Choroid plexus epithelial cell (primary cell): ENCODE results near the gene KCNIP1.

Experiments used
- DNase-seq: peaks from one replicate; pipeline ENCODE4 v3.0.0-alpha.2; 2010; ENCODE audit warnings: low read depth
- H3K4me3 ChIP-seq: 2 replicates; pipeline ENCODE4 v1.5.1; 2011; ENCODE audit warnings: low read depth, mild to moderate bottlenecking, control low read depth, low read length, moderate library complexity
- TF ChIP-seq, protein P1 (sequence below): conservative IDR thresholded peaks from 2 replicates; pipeline ENCODE4 v1.5.1; 2011; ENCODE audit warnings: low read depth, mild to moderate bottlenecking, control low read depth, inconsistent platforms, low read length, moderate library complexity

KCNIP1 gene

DNA sequence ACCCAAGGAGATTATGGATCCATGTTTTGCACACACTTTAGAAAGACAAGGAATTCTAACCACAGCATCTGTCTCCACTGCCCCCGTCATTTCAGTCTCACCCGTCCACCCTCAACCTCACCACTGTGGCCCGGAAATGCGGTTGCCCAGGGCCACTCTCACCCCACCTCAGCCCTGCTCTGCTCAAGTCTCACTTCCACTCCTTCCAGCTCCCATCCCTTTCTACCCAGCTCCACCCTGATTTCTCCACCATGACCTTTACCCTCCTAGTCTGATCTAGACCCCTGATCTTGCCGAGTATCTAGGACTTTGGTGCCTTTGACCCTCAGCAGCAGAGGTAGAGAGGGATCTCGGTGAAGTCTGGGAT is 7.2 kb upstream of the KCNIP1 start:
- DNase-seq: no peak
- no peak overlapping the region for H3K4me3 ChIP-seq
- TF ChIP-seq, protein P1, sequence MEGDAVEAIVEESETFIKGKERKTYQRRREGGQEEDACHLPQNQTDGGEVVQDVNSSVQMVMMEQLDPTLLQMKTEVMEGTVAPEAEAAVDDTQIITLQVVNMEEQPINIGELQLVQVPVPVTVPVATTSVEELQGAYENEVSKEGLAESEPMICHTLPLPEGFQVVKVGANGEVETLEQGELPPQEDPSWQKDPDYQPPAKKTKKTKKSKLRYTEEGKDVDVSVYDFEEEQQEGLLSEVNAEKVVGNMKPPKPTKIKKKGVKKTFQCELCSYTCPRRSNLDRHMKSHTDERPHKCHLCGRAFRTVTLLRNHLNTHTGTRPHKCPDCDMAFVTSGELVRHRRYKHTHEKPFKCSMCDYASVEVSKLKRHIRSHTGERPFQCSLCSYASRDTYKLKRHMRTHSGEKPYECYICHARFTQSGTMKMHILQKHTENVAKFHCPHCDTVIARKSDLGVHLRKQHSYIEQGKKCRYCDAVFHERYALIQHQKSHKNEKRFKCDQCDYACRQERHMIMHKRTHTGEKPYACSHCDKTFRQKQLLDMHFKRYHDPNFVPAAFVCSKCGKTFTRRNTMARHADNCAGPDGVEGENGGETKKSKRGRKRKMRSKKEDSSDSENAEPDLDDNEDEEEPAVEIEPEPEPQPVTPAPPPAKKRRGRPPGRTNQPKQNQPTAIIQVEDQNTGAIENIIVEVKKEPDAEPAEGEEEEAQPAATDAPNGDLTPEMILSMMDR: no peak

DNA sequence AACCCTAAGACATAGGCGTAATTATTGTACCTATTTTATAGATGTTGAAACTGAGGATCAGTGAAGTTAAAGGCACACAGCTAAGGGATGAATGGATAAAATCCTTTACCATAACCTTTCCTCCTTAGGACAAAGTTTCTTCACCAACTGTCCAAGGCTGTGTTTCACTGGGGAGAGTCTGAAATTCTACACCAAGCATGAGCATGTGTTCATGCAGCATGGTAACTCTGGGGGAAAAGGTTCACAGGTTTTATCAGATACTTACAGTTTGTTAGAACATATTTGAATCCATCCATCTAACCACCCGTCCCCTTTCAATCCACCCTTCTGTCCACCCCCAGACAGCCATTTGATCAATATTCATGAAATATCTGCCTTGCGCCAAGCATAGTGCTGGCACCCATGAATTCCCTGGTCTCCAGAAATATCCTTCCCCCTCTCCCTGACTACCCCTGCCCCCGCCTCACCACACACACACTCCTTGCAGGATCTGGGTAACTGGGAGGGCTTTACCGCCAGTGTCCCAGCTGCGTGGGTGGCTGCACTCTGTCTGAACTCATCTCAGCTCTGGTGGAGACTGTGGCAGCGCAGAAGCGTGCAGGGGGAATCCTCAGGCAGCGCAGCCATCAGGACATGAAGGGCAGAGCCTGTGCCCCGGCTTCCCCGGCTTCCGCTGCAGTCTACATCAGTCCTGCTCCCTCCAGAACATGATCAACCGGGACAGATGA is 6.3 kb upstream of the KCNIP1 start:
- H3K4me3 ChIP-seq: no peak overlapping the region
- TF ChIP-seq, protein P1: no peak
- peak; percentile 52 for DNase-seq

DNA sequence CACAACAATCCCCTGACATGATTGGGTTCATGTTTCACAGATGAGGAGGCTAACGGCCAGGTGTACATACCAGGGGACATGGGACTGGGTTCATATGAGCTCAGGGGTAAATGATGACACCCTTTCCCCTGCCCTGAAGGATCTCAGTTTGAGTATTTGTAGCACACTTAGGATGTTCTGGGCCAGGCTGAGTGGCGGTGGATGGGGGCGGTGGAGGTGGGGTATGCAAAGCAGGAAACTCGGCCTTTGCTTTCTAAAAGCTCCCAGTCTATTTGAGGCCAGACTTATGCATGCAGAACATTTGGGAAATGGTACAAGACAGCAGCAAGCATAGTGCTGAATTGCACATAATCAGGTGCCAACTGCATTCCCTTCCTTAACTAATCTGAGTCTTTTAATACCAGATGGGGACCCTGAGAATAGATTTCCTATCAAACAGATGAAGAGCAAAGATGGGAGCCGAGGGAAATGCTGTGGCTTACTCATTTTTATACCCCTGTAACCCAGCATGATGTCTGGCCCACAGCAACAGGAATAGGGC is 4.9 kb upstream of the KCNIP1 start:
- no peak for DNase-seq
- TF ChIP-seq, protein P1: no peak
- H3K4me3 ChIP-seq: no peak overlapping the region

- H3K4me3 ChIP-seq: no peak overlapping the region
- TF ChIP-seq, protein P1: no peak
- DNase-seq: no peak
Measured at GRCh38 chr5:170499621-170500020, 4.2 kb upstream of the KCNIP1 start.

DNA sequence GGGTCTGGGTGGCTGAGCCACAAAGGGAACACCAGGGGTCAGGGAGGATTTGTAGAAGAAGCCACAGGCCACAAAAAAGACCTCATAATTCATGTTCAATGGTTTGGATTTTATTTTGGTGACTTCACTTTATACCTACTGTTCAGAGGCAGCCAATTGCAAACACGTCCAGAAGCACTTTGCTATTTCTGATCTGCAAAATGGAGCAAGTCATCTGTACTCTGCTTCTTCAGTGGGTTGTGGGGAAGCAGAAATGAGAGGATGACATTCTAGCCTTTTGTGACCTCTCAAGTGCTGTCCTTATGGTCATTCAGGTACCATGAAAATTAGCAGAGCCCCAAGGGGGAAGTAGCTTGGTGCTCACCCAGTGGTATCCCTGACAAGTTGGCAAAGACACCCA is 2.5 kb upstream of the KCNIP1 start:
- DNase-seq: no peak
- TF ChIP-seq, protein P1: no peak
- H3K4me3 ChIP-seq: no peak overlapping the region

DNA sequence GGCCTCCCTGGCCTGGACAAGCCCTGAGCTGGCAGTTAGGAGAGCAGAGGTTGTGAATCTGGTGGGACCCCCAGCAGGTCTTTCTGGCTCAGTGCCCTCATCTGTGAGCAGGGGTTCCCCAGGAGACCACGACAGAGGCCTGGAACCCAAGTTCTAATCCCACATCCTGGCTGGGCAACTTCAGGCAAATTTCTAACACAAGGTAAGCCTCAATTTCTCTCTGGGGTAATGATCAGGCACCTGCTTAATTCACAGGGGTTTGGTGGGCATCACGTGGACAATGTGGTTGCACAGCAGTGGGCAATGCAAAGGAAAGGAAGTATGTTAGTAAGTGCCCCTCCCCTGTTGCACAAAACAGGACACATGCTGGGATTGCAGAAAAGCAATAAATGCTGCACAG is 1.9 kb upstream of the KCNIP1 start:
- no peak overlapping the region for H3K4me3 ChIP-seq
- TF ChIP-seq, protein P1: no peak
- DNase-seq: no peak
